Liver (tissue), 9 donors: ENCODE results near the gene CCDC187. TPM values are rescaled to one million over a fixed set of nuclear protein-coding genes. Genes with fewer than 3 reads are reported as not detected.

Experiments used
- DNase-seq: peaks from one replicate; pipeline ENCODE4 v3.0.0-alpha.2; 2017; ENCODE audit warnings: low spot score
- H3K27ac ChIP-seq, 2 donors: one replicate each; pipeline ENCODE4 v1.7.0; 2013; ENCODE audit warnings: inconsistent platforms in 2 of 2, low read length in 2 of 2, control low read depth in 1 of 2, low read depth in 1 of 2, mild to moderate bottlenecking in 1 of 2
- H3K27me3 ChIP-seq, 4 donors: one replicate each; pipeline versions ENCODE4 v1.6.1 to v1.7.0; 2013; ENCODE audit warnings: low read length in 3 of 4, inconsistent platforms in 1 of 4, mild to moderate bottlenecking in 1 of 4, moderate library complexity in 1 of 4; ENCODE audit not compliant: control insufficient read depth in 4 of 4, insufficient read depth in 4 of 4
- H3K36me3 ChIP-seq, 4 donors: one replicate each; pipeline versions ENCODE4 v1.6.1 to v1.7.0; 2013; ENCODE audit warnings: low read length in 3 of 4, mild to moderate bottlenecking in 3 of 4, low read depth in 1 of 4, moderate library complexity in 1 of 4; ENCODE audit not compliant: control insufficient read depth in 4 of 4, insufficient read depth in 3 of 4
- H3K4me1 ChIP-seq, 4 donors: one replicate each; pipeline versions ENCODE4 v1.6.1 to v1.7.0; 2013; ENCODE audit warnings: low read length in 3 of 4, mild to moderate bottlenecking in 3 of 4, moderate library complexity in 1 of 4; ENCODE audit not compliant: control insufficient read depth in 4 of 4, insufficient read depth in 4 of 4
- H3K4me3 ChIP-seq, 3 donors: one replicate each; pipeline versions ENCODE4 v1.6.1 to v1.7.0; 2013; ENCODE audit warnings: low read length in 3 of 3, control low read depth in 1 of 3, low read depth in 1 of 3, mild to moderate bottlenecking in 1 of 3
- H3K9ac ChIP-seq, 2 donors: one replicate each; pipeline ENCODE4 v1.7.0; 2013; ENCODE audit warnings: low read length in 2 of 2, mild to moderate bottlenecking in 2 of 2, moderate library complexity in 2 of 2, control low read depth in 1 of 2, low read depth in 1 of 2
- H3K9me3 ChIP-seq, 4 donors: one replicate each; pipeline versions ENCODE4 v1.6.1 to v1.7.0; 2013; ENCODE audit warnings: low read length in 3 of 4; ENCODE audit not compliant: control insufficient read depth in 4 of 4
- ATF3 ChIP-seq: IDR thresholded peaks from 2 replicates; pipeline ENCODE4 v1.6.1; 2016; ENCODE audit warnings: antibody characterized with exemption
- CTCF ChIP-seq: fragments of 150-350 bp; IDR thresholded peaks from 2 replicates; pipeline ENCODE4 v1.5.1; 2017; ENCODE audit warnings: improper control_type of control experiment, low read depth, low read length; ENCODE audit not compliant: missing input control
- EGR1 ChIP-seq, 2 donors: IDR thresholded peaks; 2 replicates each; pipeline ENCODE4 v1.6.1; 2016 to 2018; ENCODE audit warnings: antibody characterized with exemption in 2 of 2, low read depth in 2 of 2
- FOXA1 ChIP-seq: IDR thresholded peaks from 2 replicates; pipeline ENCODE4 v1.6.1; 2016; ENCODE audit warnings: antibody characterized with exemption
- FOXA2 ChIP-seq: IDR thresholded peaks from 2 replicates; pipeline ENCODE4 v1.6.1; 2016; ENCODE audit warnings: antibody characterized with exemption
- GABPA ChIP-seq, 2 donors: IDR thresholded peaks in 1 of 2; conservative IDR thresholded peaks in 1 of 2; 2 replicates each; pipeline ENCODE4 v1.6.1; 2016; ENCODE audit warnings: antibody characterized with exemption in 2 of 2, mild to moderate bottlenecking in 1 of 2, moderate library complexity in 1 of 2
- HNF4A ChIP-seq, 2 donors: conservative IDR thresholded peaks; 2 replicates each; pipeline ENCODE4 v1.6.1; 2016; ENCODE audit warnings: antibody characterized with exemption in 2 of 2, mild to moderate bottlenecking in 2 of 2
- HNF4G ChIP-seq: IDR thresholded peaks from 2 replicates; pipeline ENCODE4 v1.6.1; 2016; ENCODE audit warnings: antibody characterized with exemption
- JUND ChIP-seq, 2 donors: IDR thresholded peaks; 2 replicates each; pipeline ENCODE4 v1.6.1; 2016; ENCODE audit warnings: antibody characterized with exemption in 2 of 2
- MAX ChIP-seq: IDR thresholded peaks from 2 replicates; pipeline ENCODE4 v1.6.1; 2016; ENCODE audit warnings: antibody characterized with exemption
- NR2F2 ChIP-seq: IDR thresholded peaks from 2 replicates; pipeline ENCODE4 v1.6.1; 2016; ENCODE audit warnings: antibody characterized with exemption
- RAD21 ChIP-seq, 2 donors: IDR thresholded peaks; 2 replicates each; pipeline ENCODE4 v1.6.1; 2016; ENCODE audit warnings: antibody characterized with exemption in 2 of 2, mild to moderate bottlenecking in 2 of 2
- RXRA ChIP-seq, 2 donors: IDR thresholded peaks; 2 replicates each; pipeline ENCODE4 v1.6.1; 2017 to 2018; ENCODE audit warnings: antibody characterized with exemption in 2 of 2, mild to moderate bottlenecking in 1 of 2
- SP1 ChIP-seq: IDR thresholded peaks from 2 replicates; pipeline ENCODE4 v1.6.1; 2018; ENCODE audit warnings: antibody characterized with exemption, mild to moderate bottlenecking
- TAF1 ChIP-seq: conservative IDR thresholded peaks from 2 replicates; pipeline ENCODE4 v1.6.1; 2016; ENCODE audit warnings: antibody characterized with exemption, mild to moderate bottlenecking
- YY1 ChIP-seq: IDR thresholded peaks from 2 replicates; pipeline ENCODE4 v1.6.1; 2016; ENCODE audit warnings: antibody characterized with exemption, mild to moderate bottlenecking
- WGBS: extraction: QIAGEN DNeasy Blood & Tissue Kit; methylation state at CpG from one replicate; pipeline ENCODE4 v1.1.7; 2013; 5-methylcytosine and 5-hydroxymethylcytosine counted together
- polyA plus RNA-seq, 2 donors: library from polyadenylated mRNA; stranded (reverse) in 1 of 2; unstranded in 1 of 2; fragments of 200-250 nt in 1 of 2; fragments of >200 nt in 1 of 2; fragmentation: Nextera tagmentation in 1 of 2; extraction: Ambion mirVana in 1 of 2; gene quantifications; one replicate each; pipeline versions ENCODE4 v1.2.1 to v1.2.3, GENCODE V29; 2013 to 2015
- total RNA-seq, 2 donors: library from RNA; depleted of rRNA; stranded (reverse); fragments of >200 nt; gene quantifications; one replicate each; pipeline ENCODE4 v1.2.3, GENCODE V29; 2014
- TF ChIP-seq, protein P1 (sequence below): IDR thresholded peaks from 2 replicates; pipeline ENCODE4 v1.6.1; 2016; ENCODE audit warnings: antibody characterized with exemption
- TF ChIP-seq, protein P2 (sequence below): IDR thresholded peaks from 2 replicates; pipeline ENCODE4 v1.6.1; 2016; ENCODE audit warnings: antibody characterized with exemption, mild to moderate bottlenecking
- donor health status: healthy.
- donor health status: healthy.
- donor health status: healthy.
- donor health status: healthy.
- donor health status: healthy.

The CCDC187 gene
- total and polyA plus RNA-seq, 4 donors: 0.05 TPM; not detected in 3

- Histone ChIP-seq H3K9me3 (no peaks in the 10 kb centered on the region), H3K9ac (no peak overlapping the region), H3K4me1 (peaks cover 0 to 5% (median 2%) of the 10 kb centered on the region in 4 donors), H3K27ac (no peak overlapping the region), H3K4me3 (no peak overlapping the region), H3K36me3 (no peaks in the 10 kb centered on the region), H3K27me3 (no peaks in the 10 kb centered on the region)
- 56% methylated on average over 6 of the region's 6 CpGs for WGBS
- TF ChIP-seq RXRA (IDR thresholded peaks at IDR 0.05): no peak
- TF ChIP-seq FOXA1: no peak
- TF ChIP-seq, protein P1, sequence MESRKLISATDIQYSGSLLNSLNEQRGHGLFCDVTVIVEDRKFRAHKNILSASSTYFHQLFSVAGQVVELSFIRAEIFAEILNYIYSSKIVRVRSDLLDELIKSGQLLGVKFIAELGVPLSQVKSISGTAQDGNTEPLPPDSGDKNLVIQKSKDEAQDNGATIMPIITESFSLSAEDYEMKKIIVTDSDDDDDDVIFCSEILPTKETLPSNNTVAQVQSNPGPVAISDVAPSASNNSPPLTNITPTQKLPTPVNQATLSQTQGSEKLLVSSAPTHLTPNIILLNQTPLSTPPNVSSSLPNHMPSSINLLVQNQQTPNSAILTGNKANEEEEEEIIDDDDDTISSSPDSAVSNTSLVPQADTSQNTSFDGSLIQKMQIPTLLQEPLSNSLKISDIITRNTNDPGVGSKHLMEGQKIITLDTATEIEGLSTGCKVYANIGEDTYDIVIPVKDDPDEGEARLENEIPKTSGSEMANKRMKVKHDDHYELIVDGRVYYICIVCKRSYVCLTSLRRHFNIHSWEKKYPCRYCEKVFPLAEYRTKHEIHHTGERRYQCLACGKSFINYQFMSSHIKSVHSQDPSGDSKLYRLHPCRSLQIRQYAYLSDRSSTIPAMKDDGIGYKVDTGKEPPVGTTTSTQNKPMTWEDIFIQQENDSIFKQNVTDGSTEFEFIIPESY: no peak
- no peak for TF ChIP-seq CTCF
- no peak for TF ChIP-seq ATF3
- TF ChIP-seq EGR1 (IDR thresholded peaks at IDR 0.05; ENCODE audit: low read depth in 2 of 2): no peak
- TF ChIP-seq YY1: no peak
- TF ChIP-seq, protein P2, sequence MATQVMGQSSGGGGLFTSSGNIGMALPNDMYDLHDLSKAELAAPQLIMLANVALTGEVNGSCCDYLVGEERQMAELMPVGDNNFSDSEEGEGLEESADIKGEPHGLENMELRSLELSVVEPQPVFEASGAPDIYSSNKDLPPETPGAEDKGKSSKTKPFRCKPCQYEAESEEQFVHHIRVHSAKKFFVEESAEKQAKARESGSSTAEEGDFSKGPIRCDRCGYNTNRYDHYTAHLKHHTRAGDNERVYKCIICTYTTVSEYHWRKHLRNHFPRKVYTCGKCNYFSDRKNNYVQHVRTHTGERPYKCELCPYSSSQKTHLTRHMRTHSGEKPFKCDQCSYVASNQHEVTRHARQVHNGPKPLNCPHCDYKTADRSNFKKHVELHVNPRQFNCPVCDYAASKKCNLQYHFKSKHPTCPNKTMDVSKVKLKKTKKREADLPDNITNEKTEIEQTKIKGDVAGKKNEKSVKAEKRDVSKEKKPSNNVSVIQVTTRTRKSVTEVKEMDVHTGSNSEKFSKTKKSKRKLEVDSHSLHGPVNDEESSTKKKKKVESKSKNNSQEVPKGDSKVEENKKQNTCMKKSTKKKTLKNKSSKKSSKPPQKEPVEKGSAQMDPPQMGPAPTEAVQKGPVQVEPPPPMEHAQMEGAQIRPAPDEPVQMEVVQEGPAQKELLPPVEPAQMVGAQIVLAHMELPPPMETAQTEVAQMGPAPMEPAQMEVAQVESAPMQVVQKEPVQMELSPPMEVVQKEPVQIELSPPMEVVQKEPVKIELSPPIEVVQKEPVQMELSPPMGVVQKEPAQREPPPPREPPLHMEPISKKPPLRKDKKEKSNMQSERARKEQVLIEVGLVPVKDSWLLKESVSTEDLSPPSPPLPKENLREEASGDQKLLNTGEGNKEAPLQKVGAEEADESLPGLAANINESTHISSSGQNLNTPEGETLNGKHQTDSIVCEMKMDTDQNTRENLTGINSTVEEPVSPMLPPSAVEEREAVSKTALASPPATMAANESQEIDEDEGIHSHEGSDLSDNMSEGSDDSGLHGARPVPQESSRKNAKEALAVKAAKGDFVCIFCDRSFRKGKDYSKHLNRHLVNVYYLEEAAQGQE: no peak
- TF ChIP-seq JUND (IDR thresholded peaks at IDR 0.05): no peak
- TF ChIP-seq RAD21 (IDR thresholded peaks at IDR 0.05): no peak
- no peak for TF ChIP-seq NR2F2
- TF ChIP-seq MAX: no peak
- TF ChIP-seq HNF4A (conservative IDR thresholded peaks at IDR 0.05): no peak
- no peak for TF ChIP-seq SP1
- TF ChIP-seq TAF1: no peak
- TF ChIP-seq HNF4G: no peak
- TF ChIP-seq GABPA (IDR thresholded peaks at IDR 0.05 in 1 of 2, conservative IDR thresholded peaks at IDR 0.05 in 1 of 2): no peak
- no peak for TF ChIP-seq FOXA2
- DNase-seq: no peak
Observed at GRCh38 chr9:136268318-136268717, 35.6 kb downstream of the CCDC187 start.
